ENCODE results near the gene CTSF. TPM values are rescaled to one million over a fixed set of nuclear protein-coding genes. Genes with fewer than 3 reads are reported as not detected.

The CTSF gene
- total RNA-seq, 1 experiment from 2014 or later, result 11.8 TPM

GRCh38 chr11:66529069-66529468 lies 39.3 kb downstream of the CTSF start:
- DNase-seq (ENCODE audit: unreplicated experiment), result no peak
- intact Hi-C loops (cut with micrococcal nuclease), result no loop called here
- TF ChIP-seq CTCF (IDR thresholded peaks at IDR 0.05; ENCODE audit: unreplicated experiment), result no peak
- Mint-ChIP-seq H3K4me3 (ENCODE audit: unreplicated experiment) (no peak overlapping the region), H3K27ac (ENCODE audit: low read depth, unreplicated experiment) (no peak overlapping the region), H3K9me3 (ENCODE audit: unreplicated experiment) (no peaks in the 10 kb centered on the region), H3K4me1 (ENCODE audit: insufficient read depth, unreplicated experiment) (no peaks in the 10 kb centered on the region), H3K36me3 (ENCODE audit: insufficient read depth, unreplicated experiment) (peaks cover 12% of the 10 kb centered on the region), H3K27me3 (ENCODE audit: insufficient read depth, unreplicated experiment) (no peaks in the 10 kb centered on the region)
- ChIA-PET POLR2A (interaction anchor here (0.5 to 1.0 kb wide), 3 partner anchors 9 to 49 kb away, joined by 3 to 6 read pairs (median 4); partner anchors contain the start of gene DPP3), CTCF (no interaction called here)
- BruUV-seq (replicated peaks), result no TSS peak

- Mint-ChIP-seq H3K9me3 (ENCODE audit: unreplicated experiment) (no peaks in the 10 kb centered on the region), H3K36me3 (ENCODE audit: insufficient read depth, unreplicated experiment) (peaks cover 39% of the 10 kb centered on the region), H3K4me3 (ENCODE audit: unreplicated experiment) (no peak overlapping the region), H3K27me3 (ENCODE audit: insufficient read depth, unreplicated experiment) (no peaks in the 10 kb centered on the region), H3K4me1 (ENCODE audit: insufficient read depth, unreplicated experiment) (no peaks in the 10 kb centered on the region), H3K27ac (ENCODE audit: low read depth, unreplicated experiment) (no peak overlapping the region)
- TF ChIP-seq CTCF (IDR thresholded peaks at IDR 0.05; ENCODE audit: unreplicated experiment), result no peak
- no TSS peak for BruUV-seq (replicated peaks)
- intact Hi-C loops (cut with micrococcal nuclease), result no loop called here
- ChIA-PET POLR2A (interaction anchor here (0.6 kb wide), 2 partner anchors 9 to 257 kb away, joined by 3 read pairs; no protein-coding TSS in a partner anchor), CTCF (no interaction called here)
- DNase-seq (ENCODE audit: unreplicated experiment), result no peak
Measured at GRCh38 chr11:66524304-66525040, 43.9 kb downstream of the CTSF start.

DNA sequence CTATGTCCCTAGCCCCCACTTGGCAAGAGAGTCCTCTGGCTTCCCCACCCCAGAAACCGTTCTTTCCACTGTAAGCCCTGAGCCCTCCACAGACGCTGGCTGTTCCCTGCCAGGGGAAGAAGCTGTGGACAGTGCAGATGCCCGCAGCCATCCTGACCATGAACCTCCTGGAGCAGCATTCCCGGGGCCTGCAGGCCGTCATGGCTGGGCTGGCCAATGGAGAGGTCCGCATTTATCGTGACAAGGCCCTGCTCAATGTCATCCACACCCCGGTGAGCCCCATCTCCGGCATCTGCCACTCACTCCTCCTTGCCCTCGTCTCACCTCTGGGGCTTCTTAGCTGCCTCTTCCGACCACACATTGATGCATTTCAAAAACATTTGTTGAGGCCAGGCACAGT lies 44.8 kb downstream of the CTSF start:
- intact Hi-C loops (cut with micrococcal nuclease), result no loop called here
- Mint-ChIP-seq H3K27me3 (ENCODE audit: insufficient read depth, unreplicated experiment) (no peaks in the 10 kb centered on the region), H3K36me3 (ENCODE audit: insufficient read depth, unreplicated experiment) (peaks cover 46% of the 10 kb centered on the region), H3K4me1 (ENCODE audit: insufficient read depth, unreplicated experiment) (no peaks in the 10 kb centered on the region), H3K9me3 (ENCODE audit: unreplicated experiment) (no peaks in the 10 kb centered on the region), H3K27ac (ENCODE audit: low read depth, unreplicated experiment) (no peak overlapping the region), H3K4me3 (ENCODE audit: unreplicated experiment) (no peak overlapping the region)
- ChIA-PET POLR2A (no interaction called here), CTCF (no interaction called here)
- DNase-seq (ENCODE audit: unreplicated experiment), result no peak
- BruUV-seq (replicated peaks), result no TSS peak
- TF ChIP-seq CTCF (IDR thresholded peaks at IDR 0.05; ENCODE audit: unreplicated experiment), result no peak

Other genes starting within 250 kb of the CTSF start
- gene RIN1, start 232.2 kb downstream of the CTSF start, total RNA-seq (2022), result 38.7 and 50.2 TPM in 2 replicates
- 53.2 and 55.4 TPM in 2 replicates for gene BRMS1, start 223.5 kb downstream of the CTSF start, total RNA-seq (2022)
- 6.7 and 8.6 TPM in 2 replicates for gene B4GAT1, start 221.0 kb downstream of the CTSF start, total RNA-seq (2022)
- 3.6 and 7.0 TPM in 2 replicates for gene SLC29A2, start 196.8 kb downstream of the CTSF start, total RNA-seq (2022)
- gene NPAS4, start 147.6 kb downstream of the CTSF start, total RNA-seq (2022), result not detected in 2 replicates
- 65.5 and 69.1 TPM in 2 replicates for gene MRPL11, start 129.8 kb downstream of the CTSF start, total RNA-seq (2022)
- gene PELI3, start 101.7 kb downstream of the CTSF start, total RNA-seq (2022), result 5.0 and 6.1 TPM in 2 replicates
- 34.4 and 40.9 TPM in 2 replicates for gene DPP3, start 88.2 kb downstream of the CTSF start, total RNA-seq (2022)
- gene BBS1, start 58.0 kb downstream of the CTSF start, total RNA-seq (2022), result 31.7 and 33.9 TPM in 2 replicates
- gene ZDHHC24, start 22.6 kb downstream of the CTSF start, total RNA-seq (2022), result 11.1 and 12.4 TPM in 2 replicates
- gene ACTN3, start 21.7 kb downstream of the CTSF start, total RNA-seq (2022), result not detected in 2 replicates
- gene CCDC87, start 24.5 kb upstream of the CTSF start, total RNA-seq (2022), result not detected in 2 replicates
- gene CCS, start 24.6 kb upstream of the CTSF start, total RNA-seq (2022), result 25.8 and 34.4 TPM in 2 replicates
- gene RBM14, start 48.0 kb upstream of the CTSF start, total RNA-seq (2022), result 78.1 and 88.3 TPM in 2 replicates
- 171 and 172 TPM in 2 replicates for gene RBM4, start 70.1 kb upstream of the CTSF start, total RNA-seq (2022)
- 9.5 and 13.5 TPM in 2 replicates for gene RBM4B, start 109.3 kb upstream of the CTSF start, total RNA-seq (2022)
- gene SPTBN2, start 160.6 kb upstream of the CTSF start, total RNA-seq (2022), result 46.9 and 47.2 TPM in 2 replicates

Measured in MCF 10A (cell line).